CMK (cell line): Measurements from ENCODE around the gene CHAC1.

Experiments
- DNase-seq: peaks from one replicate; pipeline ENCODE4 v3.0.0-alpha.2; 2010; ENCODE audit warnings: low read depth

The CHAC1 gene

GRCh38 chr15:40923551-40923950, 29.7 kb upstream of the CHAC1 start:
- no peak for DNase-seq

GRCh38 chr15:40925495-40925862, 27.8 kb upstream of the CHAC1 start:
- no peak for DNase-seq

- DNase-seq, result no peak
Measured at GRCh38 chr15:40925863-40926658, 27.2 kb upstream of the CHAC1 start.

- DNase-seq, result no peak
Measured at GRCh38 chr15:40926659-40927494, 26.4 kb upstream of the CHAC1 start.

GRCh38 chr15:40927495-40927872, 25.8 kb upstream of the CHAC1 start:
- no peak for DNase-seq

- DNase-seq, result no peak
Measured at GRCh38 chr15:40927873-40928806, 25.1 kb upstream of the CHAC1 start.

- no peak for DNase-seq
Measured at GRCh38 chr15:40928821-40929659, 24.2 kb upstream of the CHAC1 start, which contains the start of gene DLL4. TSS of gene DLL4 (plus strand) at chr15:40929340. CDS start at chr15:40929669, 329 bp downstream.

- DNase-seq, result no peak
Measured at GRCh38 chr15:40929660-40930429, 23.4 kb upstream of the CHAC1 start.

GRCh38 chr15:40930430-40931299, 22.6 kb upstream of the CHAC1 start:
- no peak for DNase-seq

GRCh38 chr15:40931300-40932142, 21.8 kb upstream of the CHAC1 start:
- DNase-seq, result no peak

- DNase-seq, result no peak
Measured at GRCh38 chr15:40932156-40932555, 21.1 kb upstream of the CHAC1 start.

GRCh38 chr15:40932649-40933516, 20.4 kb upstream of the CHAC1 start:
- no peak for DNase-seq

GRCh38 chr15:40933517-40933902, 19.8 kb upstream of the CHAC1 start:
- DNase-seq, result no peak

GRCh38 chr15:40934457-40934856, 18.8 kb upstream of the CHAC1 start:
- DNase-seq, result no peak

GRCh38 chr15:40936234-40936708, 17.0 kb upstream of the CHAC1 start:
- no peak for DNase-seq

- no peak for DNase-seq
Measured at GRCh38 chr15:40936709-40937666, 16.3 kb upstream of the CHAC1 start.
